ES-I3 (cell line): ENCODE measurements around the gene CIDEB.
"Not testable (repeated sequence)": the region's sequence is repeated elsewhere in the genome, so short reads cannot be mapped to it uniquely, and the experiment has no call there.

Source experiments
- H3K36me3 ChIP-seq: 2 replicates; pipeline ENCODE4 v1.6.1; 2013; ENCODE audit warnings: mild to moderate bottlenecking, low read length, control low read depth, moderate library complexity; ENCODE audit not compliant: insufficient read depth
- H3K4me1 ChIP-seq: 2 replicates; pipeline ENCODE4 v1.6.1; 2013; ENCODE audit warnings: mild to moderate bottlenecking, control low read depth, low read length; ENCODE audit not compliant: insufficient read depth
- H3K9ac ChIP-seq: 2 replicates; pipeline ENCODE4 v1.6.1; 2013; ENCODE audit warnings: low read depth, mild to moderate bottlenecking, low read length, moderate library complexity
- H3K9me3 ChIP-seq: 2 replicates; pipeline ENCODE4 v1.6.1; 2013; ENCODE audit warnings: mild to moderate bottlenecking, low read length, moderate library complexity; ENCODE audit not compliant: control insufficient read depth, insufficient read depth

CIDEB gene, protein sequence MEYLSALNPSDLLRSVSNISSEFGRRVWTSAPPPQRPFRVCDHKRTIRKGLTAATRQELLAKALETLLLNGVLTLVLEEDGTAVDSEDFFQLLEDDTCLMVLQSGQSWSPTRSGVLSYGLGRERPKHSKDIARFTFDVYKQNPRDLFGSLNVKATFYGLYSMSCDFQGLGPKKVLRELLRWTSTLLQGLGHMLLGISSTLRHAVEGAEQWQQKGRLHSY

DNA sequence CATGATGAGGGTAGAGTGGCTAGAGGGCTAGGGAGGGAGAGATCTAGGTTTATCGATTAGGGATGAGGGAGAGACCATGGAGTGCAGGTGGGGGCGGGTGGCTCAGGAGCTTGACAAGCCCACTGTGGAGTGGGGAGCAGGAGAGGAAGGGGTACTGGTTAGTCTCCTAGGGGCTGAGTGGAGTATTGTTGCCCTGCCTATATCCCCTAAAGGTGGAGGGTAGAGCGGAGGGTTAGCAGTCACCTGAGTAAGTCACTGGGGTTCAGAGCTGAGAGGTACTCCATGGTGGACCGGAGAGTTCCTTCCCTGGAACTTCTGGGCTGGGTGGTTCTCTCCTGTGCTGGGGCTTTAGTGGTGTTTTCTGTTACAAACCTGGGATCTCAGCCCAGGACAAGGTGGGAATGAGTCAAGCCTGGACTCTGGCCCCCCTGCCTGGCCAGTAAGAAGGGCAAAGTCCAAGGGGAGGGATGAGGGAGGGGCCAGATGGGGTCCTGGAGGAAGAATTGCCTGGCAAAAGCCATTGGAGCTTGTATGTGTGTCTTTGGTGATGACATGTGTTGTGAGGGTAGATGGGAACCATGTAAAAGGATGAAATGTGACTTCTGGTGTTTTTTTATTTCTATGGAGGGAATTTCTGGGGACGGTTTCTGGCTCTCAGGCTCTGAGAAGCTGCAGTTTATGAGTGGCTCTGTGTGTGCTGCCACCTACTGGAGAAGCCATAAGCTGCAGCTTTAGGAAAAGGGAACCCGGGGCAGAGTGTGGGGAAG lies at the start of gene CIDEB:
Gene CIDEB, minus strand, starts transcription at position 403 of the 767 bp plus-strand sequence. Its CDS starts 119 bp downstream, at position 284.
- H3K4me1 ChIP-seq, result 0 out of 2 replicates have a peak, but pooled peaks cover 3% of the 10 kb centered on the region
- H3K9me3 ChIP-seq, result no peaks in the 10 kb centered on the region
- H3K9ac ChIP-seq, result no peak within 1 kb of the TSS
- peaks cover 10% of the 10 kb centered on the region for H3K36me3 ChIP-seq

DNA sequence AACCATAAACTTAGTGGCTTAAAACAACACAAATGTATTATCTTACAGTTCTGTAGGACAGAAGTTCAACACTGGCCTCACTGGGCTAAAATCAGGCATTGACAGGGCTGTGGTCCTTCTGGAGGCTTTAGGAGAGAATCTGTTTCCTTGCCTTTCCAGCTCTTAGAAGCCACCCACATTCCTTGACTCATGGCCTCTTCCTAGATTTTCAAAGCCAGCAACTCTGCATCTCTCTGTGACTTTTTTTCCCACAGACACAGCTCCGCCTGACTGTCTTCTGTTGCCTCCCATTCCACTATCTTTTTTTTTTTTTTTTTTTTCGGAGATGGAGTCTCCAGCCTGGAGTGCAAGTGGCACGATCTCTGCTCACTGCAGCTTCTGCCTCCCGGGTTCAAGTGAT lies 48.4 kb upstream of the CIDEB start:
- H3K9ac ChIP-seq, result no peak overlapping the region
- H3K36me3 ChIP-seq, result no peaks in the 10 kb centered on the region
- H3K4me1 ChIP-seq, result no peaks in the 10 kb centered on the region
- no peaks in the 10 kb centered on the region for H3K9me3 ChIP-seq

DNA sequence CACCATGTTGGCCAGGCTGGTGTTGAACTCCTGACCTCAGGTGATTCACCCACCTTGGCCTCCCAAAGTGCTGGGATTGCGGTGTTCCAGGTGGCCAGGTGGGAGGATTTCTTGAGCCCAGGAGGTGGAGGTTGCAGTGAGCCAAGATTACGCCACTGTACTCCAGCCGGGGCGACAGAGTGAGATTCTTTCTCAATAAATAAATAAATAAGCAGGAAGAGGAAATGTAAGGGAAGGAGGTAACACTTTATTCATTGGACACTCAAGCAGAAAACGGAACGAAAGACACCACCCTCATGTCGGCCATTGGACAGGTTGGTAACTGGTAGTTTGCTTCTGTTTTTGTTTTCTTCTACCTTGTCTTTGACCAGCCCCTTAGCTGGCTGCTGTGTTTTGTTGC lies 47.2 kb upstream of the CIDEB start:
- H3K9me3 ChIP-seq, result no peaks in the 10 kb centered on the region
- H3K36me3 ChIP-seq, result no peaks in the 10 kb centered on the region
- H3K9ac ChIP-seq, result no peak overlapping the region
- H3K4me1 ChIP-seq, result no peaks in the 10 kb centered on the region

DNA sequence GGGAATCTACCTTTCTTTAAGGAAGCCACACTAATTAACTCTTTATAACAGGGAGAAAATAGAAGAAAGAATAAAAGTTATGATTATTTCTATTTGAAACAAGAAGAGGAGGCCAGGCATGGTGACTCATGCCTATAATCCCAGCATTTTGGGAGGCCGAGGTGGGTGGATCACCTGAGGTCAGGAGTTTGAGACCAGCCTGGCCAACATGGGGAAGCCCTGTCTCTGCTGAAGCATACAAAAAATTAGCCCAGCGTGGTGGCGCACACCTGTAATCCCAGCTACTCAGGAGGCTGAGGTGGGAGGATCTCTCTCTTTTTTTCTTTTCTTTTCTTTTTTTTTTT lies 46.7 kb upstream of the CIDEB start:
- H3K36me3 ChIP-seq, H3K9ac ChIP-seq: not testable (repeated sequence)

DNA sequence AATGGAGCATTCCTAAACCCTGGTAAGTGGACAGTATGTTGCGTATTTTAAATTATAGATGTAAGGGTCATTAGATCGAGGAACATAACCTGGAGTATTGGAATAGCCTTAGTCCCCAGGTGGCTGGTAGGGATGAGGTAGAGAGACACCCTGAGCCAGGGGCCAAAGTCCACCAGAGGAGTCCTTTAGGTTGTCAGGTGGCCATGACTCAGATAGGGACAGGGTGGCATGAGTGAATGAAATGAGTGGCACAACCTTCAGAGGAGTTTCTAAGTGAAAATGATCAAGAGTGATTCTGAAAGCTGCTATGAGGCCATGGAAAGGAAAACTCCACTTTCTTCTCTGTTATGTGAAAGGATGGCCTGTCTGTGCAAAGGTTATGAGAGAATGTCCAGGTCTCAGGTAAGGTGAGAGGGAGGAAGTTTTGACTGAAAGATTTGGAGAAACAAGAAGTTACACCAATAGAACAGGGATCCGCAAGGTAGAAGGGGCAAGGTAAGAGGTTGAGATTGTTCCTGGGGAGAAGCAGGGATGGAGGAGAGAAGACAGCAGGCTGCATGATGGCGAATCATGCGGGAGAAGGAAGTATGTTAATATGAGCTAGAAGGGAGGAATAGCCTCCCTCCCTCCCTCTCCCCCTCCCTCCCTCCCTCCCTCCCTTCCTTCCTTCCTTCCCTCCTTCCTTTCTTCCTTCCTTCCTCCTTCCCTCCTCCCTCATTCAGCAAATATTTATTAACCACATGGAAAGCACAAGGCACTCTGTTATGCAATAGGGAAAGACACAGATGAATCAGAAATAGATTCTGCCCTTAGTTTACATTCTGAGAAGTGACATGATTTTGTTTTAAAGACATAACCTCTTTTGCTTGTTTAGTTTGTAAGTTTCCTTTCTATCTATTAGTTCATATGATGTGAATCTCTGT lies 46.0 kb upstream of the CIDEB start:
- H3K9ac ChIP-seq, result no peak overlapping the region
- no peaks in the 10 kb centered on the region for H3K36me3 ChIP-seq
- H3K4me1 ChIP-seq, result no peaks in the 10 kb centered on the region
- H3K9me3 ChIP-seq, result no peaks in the 10 kb centered on the region

More for the DNA sequence above, 46.7 kb upstream of the CIDEB start:
- not testable (repeated sequence) for H3K9me3 ChIP-seq, H3K4me1 ChIP-seq

DNA sequence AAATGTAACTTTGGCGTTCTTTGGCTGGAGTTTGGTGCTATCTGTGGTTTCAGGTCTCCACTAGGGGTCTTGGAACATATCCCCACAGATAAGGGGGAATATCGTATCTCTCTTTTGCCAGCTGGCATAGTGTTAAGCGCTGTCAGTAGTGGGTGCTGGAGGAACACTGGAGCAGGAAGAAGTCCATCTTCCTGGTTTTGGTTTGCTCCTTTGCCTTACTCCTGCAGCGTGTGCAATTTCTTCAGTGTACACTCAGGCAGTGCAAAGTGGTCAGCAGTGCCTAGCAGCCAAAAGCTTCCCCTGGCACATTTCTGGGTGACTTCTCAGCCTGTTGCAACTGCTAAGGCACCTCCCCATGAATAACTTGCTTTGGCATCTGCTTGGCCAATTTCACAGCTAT lies 43.7 kb upstream of the CIDEB start:
- Histone ChIP-seq H3K4me1 (no peaks in the 10 kb centered on the region), H3K9me3 (no peaks in the 10 kb centered on the region), H3K9ac (no peak overlapping the region), H3K36me3 (no peaks in the 10 kb centered on the region)

DNA sequence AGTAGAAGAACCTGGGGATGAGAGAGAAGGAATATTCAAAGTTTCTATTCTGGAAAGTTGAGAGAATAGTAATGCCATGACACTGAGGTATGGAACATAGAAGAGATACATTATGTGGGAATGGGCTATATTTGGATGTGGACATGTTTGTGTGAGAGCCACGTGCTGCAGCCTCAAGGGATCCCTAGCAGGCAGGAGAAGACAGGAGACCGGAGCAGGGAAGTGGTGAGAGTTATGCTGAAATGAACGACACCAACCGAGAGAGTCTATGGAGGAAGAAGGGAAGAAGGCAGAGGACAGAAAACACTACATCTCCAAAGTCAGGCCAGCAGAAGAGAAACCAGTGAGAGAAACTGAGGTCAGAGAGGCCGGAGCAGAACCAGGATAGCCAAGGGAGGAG lies 42.0 kb upstream of the CIDEB start:
- Histone ChIP-seq H3K9me3 (no peaks in the 10 kb centered on the region), H3K9ac (no peak overlapping the region)

DNA sequence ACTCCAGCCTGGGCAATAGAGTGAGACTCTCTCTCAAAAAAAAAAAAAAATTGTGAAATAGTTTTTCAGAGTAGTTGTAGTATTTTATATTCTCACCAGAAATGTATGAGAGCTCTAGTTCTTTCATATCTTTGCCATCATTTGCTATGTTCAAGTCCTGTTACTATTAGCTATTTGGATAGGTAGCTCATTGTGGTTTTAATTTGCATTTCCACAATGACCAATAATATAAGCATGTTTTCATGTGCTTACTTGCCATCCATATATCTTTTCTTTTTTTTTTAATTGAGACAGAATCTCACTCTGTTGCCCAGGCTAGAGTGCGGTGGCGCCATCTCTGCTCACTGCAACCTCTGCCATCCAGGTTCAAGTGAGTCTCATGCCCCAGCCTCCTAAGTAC lies 40.4 kb upstream of the CIDEB start:
- no peaks in the 10 kb centered on the region for H3K36me3 ChIP-seq
- H3K9me3 ChIP-seq, result no peaks in the 10 kb centered on the region
- H3K9ac ChIP-seq, result no peak overlapping the region
- H3K4me1 ChIP-seq, result no peaks in the 10 kb centered on the region

More for the DNA sequence above, 42.0 kb upstream of the CIDEB start:
- no peaks in the 10 kb centered on the region for H3K36me3 ChIP-seq
- H3K4me1 ChIP-seq, result no peaks in the 10 kb centered on the region

DNA sequence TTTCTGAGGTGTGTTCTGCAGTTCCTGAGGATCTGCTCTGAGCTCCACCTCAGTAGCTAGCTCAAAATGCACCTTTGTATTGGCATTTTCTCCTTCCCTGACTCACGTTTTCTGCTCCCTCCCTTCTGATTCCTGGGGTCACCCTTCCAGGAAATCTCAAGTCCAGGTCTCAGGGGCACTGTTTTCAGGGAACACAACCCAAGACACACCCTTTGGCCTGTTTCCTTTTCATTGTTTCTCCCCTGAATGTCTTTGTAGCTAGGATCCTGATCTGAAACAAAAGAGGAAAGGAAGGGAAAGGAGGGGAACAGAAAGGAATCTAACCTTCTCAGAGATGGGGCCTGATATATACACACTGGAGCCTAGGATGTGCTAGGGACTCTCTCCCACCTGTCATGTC lies 39.4 kb upstream of the CIDEB start:
- H3K9ac ChIP-seq, result no peak overlapping the region
- H3K4me1 ChIP-seq, result no peaks in the 10 kb centered on the region
- no peaks in the 10 kb centered on the region for H3K9me3 ChIP-seq
- no peaks in the 10 kb centered on the region for H3K36me3 ChIP-seq

DNA sequence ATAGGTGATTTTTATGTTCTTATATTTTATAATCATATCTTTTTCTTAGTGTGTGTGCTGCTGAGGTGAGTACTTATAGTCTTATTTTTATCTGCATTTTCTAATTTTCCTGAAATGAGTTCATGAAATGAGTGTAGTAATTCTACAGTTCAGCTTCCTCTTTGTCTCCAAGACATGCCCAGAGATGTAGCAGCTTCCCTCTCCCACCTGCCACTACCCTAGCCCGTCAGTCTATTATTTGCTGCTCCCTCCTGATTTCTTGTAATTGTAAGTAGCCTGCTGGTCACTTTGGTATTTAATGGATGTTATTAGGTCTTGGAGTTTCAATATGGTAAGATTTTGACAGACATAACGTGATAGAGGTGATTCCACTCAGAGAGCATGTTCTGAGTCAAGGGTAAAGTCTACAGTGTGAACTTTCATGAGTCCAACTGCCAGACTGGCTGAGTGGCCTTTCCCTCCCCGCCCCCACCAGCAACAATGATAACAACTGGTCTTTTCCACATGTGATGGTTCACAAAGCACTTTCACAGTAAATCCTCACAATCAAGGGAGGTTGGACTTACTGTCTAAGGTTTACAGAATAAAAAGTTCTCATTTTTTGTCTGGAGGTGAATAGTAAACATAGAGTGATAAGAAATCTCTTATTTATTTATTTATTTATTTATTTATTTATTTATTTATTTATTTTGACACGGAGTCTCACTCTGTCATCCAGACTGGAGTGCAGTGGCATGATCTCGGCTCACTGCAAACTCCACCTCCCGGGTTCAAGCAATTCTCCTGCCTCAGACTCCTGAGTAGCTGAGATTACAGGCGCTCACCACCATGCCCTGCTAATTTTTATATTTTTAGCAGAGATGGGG lies 36.3 kb upstream of the CIDEB start:
- Histone ChIP-seq H3K36me3 (no peaks in the 10 kb centered on the region), H3K9ac (no peak overlapping the region), H3K4me1 (no peaks in the 10 kb centered on the region; the same call in 1 of the 2 replicates), H3K9me3 (no peaks in the 10 kb centered on the region)

DNA sequence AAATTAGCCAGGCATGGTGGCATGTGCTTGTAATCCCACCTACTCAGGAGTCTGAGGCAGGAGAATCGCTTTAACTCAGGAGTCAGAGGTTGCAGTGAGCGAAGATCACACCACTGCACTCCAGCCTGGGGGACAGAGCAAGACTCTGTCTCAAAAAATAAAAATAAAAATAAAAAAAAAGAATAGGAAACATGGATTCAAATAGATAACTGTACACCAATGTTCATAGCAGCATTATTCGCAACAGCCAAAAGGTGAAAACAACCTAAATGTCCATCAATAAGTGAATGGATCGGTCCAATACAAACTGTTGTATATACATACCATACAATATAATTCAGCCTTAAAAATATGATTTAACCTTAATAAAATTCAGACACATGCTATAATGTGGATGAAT lies 35.1 kb upstream of the CIDEB start:
- Histone ChIP-seq H3K9me3 (no peaks in the 10 kb centered on the region), H3K36me3 (no peaks in the 10 kb centered on the region), H3K9ac (no peak overlapping the region), H3K4me1 (no peaks in the 10 kb centered on the region; the same call in 1 of the 2 replicates)

DNA sequence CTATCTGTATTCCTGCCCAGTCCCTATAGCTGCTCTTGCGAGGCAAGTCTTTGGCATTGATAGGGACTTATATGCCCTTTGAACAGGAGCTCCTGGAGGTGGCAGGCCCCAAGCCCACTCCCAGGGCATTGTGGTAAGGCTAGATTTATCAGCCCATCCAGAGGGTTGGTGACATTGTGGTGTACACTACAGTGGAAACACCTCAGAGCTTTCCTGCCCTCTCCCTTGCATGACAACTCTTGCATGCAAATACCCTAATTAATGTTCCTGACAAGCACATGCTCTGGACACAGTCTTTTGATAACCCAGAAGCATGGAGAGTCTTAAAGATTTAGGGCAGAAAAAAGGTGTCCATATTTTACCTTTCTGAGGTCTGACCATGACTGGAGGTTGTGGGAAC lies 32.8 kb upstream of the CIDEB start:
- Histone ChIP-seq H3K4me1 (peaks cover 5% of the 10 kb centered on the region; the same call in 1 of the 2 replicates), H3K36me3 (no peaks in the 10 kb centered on the region), H3K9ac (no peak overlapping the region), H3K9me3 (no peaks in the 10 kb centered on the region)

DNA sequence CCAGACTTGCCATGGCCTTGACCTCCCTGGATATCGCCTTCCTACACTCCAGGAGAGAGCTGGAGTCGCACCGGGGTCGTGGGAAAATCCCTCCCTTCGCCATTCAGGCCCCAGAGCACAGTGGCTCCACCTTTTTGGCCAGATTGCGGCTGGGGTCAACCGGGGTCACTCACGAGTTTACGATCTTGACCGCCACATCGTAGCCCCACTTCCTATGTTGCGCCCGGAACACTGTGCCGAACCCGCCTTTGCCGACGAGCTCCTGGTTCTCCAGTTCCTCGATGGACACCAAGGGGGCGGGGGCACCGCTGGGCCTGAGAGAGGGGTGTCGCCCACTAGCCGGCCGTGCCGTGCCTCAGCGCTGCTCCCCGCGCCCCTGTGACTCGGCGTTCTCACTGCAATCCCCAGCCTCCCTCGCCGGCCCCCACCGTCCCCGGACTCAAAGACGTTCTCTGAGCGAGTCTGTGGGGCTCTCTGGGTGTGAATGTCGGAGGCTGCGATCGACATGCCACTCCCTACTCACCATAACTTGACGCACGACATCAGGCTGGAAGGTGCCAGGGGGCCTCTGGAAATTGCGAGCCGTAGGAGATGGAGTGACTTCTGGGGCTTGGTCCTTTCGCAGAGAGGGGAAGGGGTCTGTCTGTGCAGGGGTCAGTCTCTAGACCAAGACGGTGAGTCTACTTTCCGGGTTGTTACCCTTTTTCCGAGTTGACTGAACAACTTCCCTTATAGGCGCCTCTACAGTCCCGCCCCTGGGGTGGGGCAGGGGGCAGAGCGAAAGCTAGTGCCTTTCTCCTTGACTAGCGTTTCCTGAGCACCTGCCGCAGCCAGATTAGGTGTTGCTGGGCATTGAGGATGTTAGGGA lies 31.7 kb upstream of the CIDEB start, which contains the start of gene RIPK3:
Gene RIPK3, minus strand, starts transcription at position 708 of the 868 bp plus-strand sequence. Its CDS starts 165 bp downstream, at position 543.
- Histone ChIP-seq H3K9ac (peak within 1 kb of the TSS; percentile 65), H3K4me1 (peaks cover 6% of the 10 kb centered on the region; the same call in 1 of the 2 replicates), H3K9me3 (no peaks in the 10 kb centered on the region), H3K36me3 (no peaks in the 10 kb centered on the region)
